ENCODE results near the gene SLC25A33.
A peak's percentile ranks its signal among the peaks of the same experiment; 100 is the strongest.
"Not testable (repeated sequence)": the region's sequence is repeated elsewhere in the genome, so short reads cannot be mapped to it uniquely, and the experiment has no call there.

SLC25A33 gene

GRCh38 chr1:9602794-9603167, 63.5 kb downstream of the SLC25A33 start:
- no peak for DNase-seq

GRCh38 chr1:9603307-9603706, 64.0 kb downstream of the SLC25A33 start:
- no peak for DNase-seq

- DNase-seq: no peak
These were observed 64.8 kb downstream of the SLC25A33 start for GRCh38 chr1:9603766-9604753.

GRCh38 chr1:9604836-9605235, 65.6 kb downstream of the SLC25A33 start:
- DNase-seq: no peak

GRCh38 chr1:9605946-9606455, 66.7 kb downstream of the SLC25A33 start:
- DNase-seq: no peak

- no peak for DNase-seq
These were observed 67.2 kb downstream of the SLC25A33 start for GRCh38 chr1:9606458-9606857.

GRCh38 chr1:9606948-9607347, 67.7 kb downstream of the SLC25A33 start:
- DNase-seq: no peak

- no peak for DNase-seq
These were observed 68.1 kb downstream of the SLC25A33 start for GRCh38 chr1:9607352-9607751.

GRCh38 chr1:9609998-9610397, 70.7 kb downstream of the SLC25A33 start:
- DNase-seq: no peak

- DNase-seq: no peak
These were observed 71.3 kb downstream of the SLC25A33 start for GRCh38 chr1:9610548-9610947.

- no peak for DNase-seq
These were observed 72.5 kb downstream of the SLC25A33 start for GRCh38 chr1:9611716-9612115.

GRCh38 chr1:9612162-9612845, 73.0 kb downstream of the SLC25A33 start:
- no peak for DNase-seq

GRCh38 chr1:9612871-9613624, 73.8 kb downstream of the SLC25A33 start:
- no peak for DNase-seq

- no peak for DNase-seq
These were observed 74.5 kb downstream of the SLC25A33 start for GRCh38 chr1:9613625-9614299.

- DNase-seq: peak; percentile 34
These were observed 76.2 kb downstream of the SLC25A33 start for GRCh38 chr1:9615316-9616063.

GRCh38 chr1:9618909-9619679, 79.8 kb downstream of the SLC25A33 start:
- no peak for DNase-seq

GRCh38 chr1:9621032-9621431, 81.8 kb downstream of the SLC25A33 start:
- no peak for DNase-seq

- no peak for DNase-seq
These were observed 84.8 kb downstream of the SLC25A33 start for GRCh38 chr1:9624081-9624480.

GRCh38 chr1:9625030-9625429, 85.8 kb downstream of the SLC25A33 start:
- not testable (repeated sequence) for DNase-seq

GRCh38 chr1:9626201-9626608, 86.9 kb downstream of the SLC25A33 start:
- no peak for DNase-seq

All from stimulated activated naive CD4-positive, alpha-beta T cell treated with Interleukin-2 at 50 U/mL for 16 hours (primary cell).